HG03108 (cell line): ENCODE measurements around the gene MYO9B.
"Not testable (repeated sequence)": the region's sequence is repeated elsewhere in the genome, so short reads cannot be mapped to it uniquely, and the experiment has no call there.

Source experiments
- ATAC-seq: cut with Tn5 transposase; IDR thresholded peaks from one replicate; pipeline ENCODE4 v1.9.1; 2021; ENCODE audit warnings: moderate library complexity; ENCODE audit not compliant: unreplicated experiment

The MYO9B gene

GRCh38 chr19:17086834-17087233, 11.3 kb downstream of the MYO9B start:
- no peak for ATAC-seq

DNA sequence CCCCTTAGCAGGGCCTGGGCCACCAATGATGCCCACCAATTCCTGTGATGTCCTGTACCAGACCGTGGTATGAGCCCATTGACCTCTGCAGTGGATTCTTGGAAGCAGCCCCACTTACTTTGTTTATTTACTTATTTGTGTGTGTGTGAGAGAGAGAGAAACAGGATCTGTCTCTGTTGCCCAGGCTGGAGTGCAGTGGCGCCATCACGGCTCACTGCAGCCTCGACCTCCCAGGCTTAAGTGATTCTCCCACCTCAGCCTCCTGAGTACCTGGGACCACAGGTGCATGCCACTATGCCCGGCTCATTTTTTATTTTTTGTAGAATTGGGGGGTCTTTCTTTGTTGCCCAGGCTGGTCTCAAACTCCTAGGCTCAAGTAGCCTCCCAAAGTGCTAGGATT, 13.0 kb downstream of the MYO9B start:
- ATAC-seq = no peak

- no peak for ATAC-seq
Observed at GRCh38 chr19:17090583-17090982, 15.0 kb downstream of the MYO9B start.

DNA sequence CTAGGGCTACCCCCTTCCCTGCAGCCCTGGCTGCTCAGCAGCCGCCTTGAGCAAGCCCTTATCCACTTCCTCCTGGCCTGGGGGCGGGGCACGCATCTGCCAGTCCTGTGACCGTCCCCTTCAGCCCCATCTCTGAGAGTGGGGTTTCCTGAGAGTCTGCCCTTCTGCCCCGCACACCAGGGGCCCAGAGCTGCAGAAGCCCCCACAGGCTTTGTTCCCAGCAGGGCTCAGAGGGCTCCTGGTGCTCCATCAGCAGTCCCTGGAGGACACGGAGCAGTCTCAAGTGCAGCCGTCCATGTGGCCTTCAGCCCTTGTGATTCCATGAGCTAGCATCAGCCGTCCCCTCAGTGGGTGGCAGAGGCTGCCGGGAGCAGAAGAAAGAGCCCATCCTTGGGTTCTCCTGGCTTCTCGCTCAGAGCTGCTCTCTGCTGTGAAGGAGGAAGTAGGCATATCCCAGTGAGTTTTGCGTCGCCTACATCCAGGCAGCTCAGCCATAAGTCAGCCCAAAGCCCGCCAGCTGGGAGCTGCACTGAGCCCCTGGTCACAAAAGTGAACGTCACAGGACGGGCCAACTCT, 16.3 kb downstream of the MYO9B start:
- no peak for ATAC-seq

DNA sequence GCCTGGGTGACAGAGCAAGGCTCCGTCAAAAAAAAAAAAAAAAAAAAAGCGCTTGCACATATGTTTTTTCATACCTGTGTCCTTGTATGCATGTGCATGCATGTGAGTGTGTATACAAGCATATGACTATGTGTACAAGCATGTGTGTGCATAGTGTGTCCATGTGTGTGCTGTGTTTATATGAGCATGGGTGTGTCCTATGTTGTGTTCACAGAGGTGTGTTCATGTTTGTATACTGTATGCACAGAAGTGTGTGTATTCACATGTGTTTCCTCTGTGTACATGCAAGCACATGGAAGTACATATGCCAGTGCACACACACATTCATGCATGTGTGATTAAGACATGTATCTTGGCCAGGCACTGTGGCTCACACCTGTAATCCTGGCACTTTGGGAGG, 17.1 kb downstream of the MYO9B start:
- no peak for ATAC-seq

- ATAC-seq = not testable (repeated sequence)
Observed at GRCh38 chr19:17094694-17095093, 19.1 kb downstream of the MYO9B start.

GRCh38 chr19:17095141-17095919, 19.8 kb downstream of the MYO9B start:
- no peak for ATAC-seq

DNA sequence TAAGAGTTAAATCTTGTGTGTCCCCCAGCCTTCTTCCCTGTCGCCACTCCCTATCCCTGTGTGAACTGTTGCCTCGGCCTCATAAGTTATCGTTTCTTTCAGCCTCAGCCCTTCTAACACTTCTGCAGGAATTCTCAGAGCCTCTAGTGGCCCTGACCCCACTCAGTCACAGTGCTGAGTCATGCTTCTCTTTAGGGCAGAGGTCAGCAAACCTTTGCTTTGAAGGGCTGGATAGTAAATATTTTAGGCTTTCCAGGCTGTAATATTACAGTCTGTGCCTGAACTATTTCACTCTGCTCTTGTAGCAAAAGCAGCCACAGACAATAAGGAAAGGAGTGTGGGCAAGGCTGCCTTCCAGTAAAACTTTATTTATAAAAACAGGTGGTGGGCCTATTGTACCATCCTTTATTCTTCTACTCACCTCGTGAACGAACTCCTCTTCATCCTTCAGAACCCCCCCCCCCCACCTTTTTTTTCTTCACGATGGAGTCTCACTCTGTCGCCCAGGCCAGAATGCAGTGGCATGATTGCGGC, 22.1 kb downstream of the MYO9B start:
- no peak for ATAC-seq

- no peak for ATAC-seq
Observed at GRCh38 chr19:17098326-17098725, 22.7 kb downstream of the MYO9B start.

DNA sequence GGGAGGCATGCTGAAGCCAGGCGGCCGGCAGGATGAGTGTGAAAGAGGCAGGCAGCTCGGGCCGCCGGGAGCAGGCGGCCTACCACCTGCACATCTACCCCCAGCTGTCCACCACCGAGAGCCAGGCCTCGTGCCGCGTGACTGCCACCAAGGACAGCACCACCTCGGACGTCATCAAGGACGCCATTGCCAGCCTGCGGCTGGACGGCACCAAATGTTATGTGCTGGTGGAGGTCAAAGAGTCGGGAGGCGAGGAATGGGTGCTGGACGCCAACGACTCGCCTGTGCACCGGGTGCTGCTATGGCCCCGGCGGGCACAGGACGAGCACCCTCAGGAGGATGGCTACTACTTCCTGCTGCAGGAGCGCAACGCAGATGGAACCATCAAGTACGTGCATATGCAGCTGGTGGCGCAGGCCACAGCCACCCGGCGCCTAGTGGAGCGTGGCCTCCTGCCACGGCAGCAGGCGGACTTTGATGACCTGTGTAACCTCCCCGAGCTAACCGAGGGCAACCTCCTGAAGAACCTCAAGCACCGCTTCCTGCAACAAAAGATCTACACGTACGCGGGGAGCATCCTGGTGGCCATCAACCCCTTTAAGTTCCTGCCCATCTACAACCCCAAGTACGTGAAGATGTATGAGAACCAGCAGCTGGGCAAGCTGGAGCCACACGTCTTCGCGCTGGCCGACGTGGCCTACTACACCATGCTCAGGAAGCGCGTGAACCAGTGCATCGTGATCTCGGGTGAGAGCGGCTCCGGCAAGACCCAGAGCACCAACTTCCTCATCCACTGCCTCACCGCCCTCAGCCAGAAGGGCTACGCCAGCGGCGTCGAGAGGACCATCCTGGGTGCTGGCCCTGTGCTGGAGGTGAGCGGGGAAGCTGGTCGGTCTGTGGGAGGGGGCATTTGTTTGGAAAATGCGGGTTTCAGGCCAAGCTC, 26.4 kb downstream of the MYO9B start:
- no peak for ATAC-seq

DNA sequence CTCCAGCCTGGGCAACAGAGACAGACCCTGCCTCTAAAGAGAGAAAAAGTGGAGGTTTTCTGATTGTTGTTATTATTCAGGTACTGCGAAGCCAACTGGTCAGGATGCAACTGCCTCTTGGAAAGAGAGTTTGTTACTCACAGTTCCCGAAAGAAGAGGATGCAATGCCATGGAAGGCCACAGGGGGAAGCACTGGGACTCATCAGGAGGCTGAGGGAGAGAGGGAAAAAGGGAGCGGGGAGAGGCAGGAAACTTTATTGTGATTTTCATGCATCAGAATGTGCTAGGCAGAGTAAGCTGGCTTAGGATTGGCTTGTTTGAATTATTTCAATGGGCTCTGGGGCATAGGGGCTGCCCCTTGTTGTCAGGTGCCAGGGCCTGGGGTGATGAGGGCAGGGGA, 27.6 kb downstream of the MYO9B start:
- no peak for ATAC-seq

DNA sequence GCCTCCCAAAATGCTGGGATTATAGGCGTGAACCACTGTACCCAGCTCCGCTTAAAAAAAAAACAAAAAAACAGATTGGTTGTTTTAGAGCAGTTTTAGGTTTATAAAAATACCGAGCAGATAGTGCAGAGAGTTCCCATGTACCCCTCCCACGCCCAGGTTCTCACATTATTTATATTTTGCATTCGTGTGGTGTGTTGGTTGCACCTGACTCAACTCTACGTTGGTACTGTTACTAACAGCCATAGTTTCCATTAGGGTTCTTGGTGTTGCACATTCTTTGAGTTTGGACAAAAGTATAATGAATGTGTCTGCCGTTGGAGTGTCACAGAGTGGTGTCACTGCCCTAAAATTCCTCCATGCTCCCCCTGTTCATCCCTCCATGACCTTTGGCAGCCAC, 29.1 kb downstream of the MYO9B start:
- ATAC-seq = no peak

DNA sequence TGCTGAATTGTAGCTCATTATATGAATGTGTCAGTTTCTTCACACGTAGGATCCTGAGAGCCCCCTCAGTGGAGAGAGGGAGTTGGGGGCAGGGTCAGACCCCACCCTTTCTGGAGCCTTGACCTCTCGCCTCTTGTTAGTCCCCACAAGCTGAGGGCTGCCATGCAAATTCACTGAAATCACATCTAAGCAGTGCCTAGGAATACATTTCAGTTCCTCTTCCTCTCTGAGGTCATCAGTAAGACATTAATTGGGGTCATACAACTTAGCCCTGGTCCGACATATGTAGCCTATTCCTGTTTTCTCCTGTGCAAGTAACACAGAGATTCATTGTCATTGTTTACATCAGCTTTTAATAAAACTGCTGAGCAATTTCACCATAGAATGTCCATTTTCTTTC, 30.0 kb downstream of the MYO9B start:
- ATAC-seq = no peak

DNA sequence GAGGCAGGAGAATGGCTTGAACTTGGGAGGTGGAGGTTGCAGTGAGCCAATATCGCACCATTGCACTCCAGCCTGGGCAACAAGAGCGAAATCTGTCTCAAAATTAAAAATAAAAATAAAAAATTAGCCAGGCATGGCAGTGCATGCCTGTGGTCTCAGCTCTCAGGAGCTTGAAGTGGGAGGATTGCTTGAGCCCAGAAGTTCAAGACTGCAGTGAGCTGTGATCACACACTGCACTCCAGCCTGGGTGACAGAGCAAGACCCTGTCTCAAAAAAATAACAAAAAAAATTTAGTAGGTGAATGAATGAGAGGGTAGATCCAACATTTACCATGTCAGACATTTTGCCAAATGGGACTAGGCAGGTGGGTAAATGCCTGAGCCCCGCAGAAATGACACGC, 31.4 kb downstream of the MYO9B start:
- ATAC-seq = not testable (repeated sequence)

DNA sequence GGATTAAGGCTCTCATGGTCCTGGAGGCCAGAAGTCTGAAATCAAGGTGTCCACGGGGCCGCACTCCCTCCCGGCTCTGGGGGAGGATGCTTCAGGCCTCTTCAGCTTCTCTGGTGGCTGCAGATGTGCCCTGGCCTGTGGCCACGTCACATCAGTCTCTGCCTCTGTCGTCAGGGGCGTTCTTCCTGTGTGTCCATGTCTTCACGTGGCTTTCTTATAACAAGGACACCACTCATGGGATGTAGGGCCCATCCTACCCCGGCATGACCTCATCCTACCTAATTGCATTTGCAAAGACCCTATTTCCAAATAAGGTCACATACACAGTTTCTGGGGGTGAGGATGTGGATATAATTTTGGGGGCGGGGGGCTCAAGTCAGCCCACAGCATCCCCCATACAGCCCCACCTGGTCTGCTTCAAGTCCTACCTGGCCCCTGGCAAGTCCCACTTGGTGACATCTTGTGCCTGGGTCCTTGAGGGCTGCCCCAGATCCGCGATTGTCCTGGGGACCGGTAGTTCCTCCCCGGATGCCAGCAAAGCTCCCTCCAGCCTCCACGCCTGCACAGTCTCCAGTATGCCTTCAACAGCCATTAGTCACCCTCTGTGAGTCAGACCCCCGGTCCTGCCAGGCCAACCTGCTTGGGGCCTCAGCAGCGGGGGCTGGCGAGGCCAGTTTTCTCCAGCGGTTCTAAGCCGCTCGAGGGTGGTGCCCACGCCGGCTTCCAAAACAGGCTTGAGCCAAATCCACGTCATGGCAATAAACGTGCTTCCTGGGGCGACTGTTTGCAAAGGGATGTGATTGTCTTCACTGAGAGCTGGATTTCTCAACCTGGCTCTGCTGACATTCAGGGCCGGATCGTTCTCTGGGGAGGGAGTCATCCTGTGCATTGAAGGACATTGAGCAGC, 32.2 kb downstream of the MYO9B start:
- ATAC-seq = no peak

DNA sequence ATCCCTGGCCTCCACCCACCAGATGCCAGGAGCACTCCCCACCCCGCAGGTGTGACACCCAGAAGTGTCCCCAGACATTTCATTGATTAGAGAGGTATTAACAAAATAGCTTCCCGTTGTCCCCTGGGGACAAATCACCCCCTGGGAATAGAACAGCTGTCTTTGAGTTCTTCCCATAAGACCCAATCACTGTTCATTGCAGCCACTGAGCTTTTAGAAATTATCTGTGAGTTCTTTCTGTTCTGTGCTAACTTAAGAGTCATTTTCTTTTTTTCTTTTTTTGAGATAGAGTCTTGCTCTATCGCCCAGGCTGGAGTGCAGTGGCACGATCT, 32.8 kb downstream of the MYO9B start:
- no peak for ATAC-seq

- no peak for ATAC-seq
Observed at GRCh38 chr19:17109300-17109699, 33.7 kb downstream of the MYO9B start.

GRCh38 chr19:17109962-17110598, 34.5 kb downstream of the MYO9B start:
- ATAC-seq = no peak

- ATAC-seq = no peak
Observed at GRCh38 chr19:17110599-17110966, 35.0 kb downstream of the MYO9B start.

DNA sequence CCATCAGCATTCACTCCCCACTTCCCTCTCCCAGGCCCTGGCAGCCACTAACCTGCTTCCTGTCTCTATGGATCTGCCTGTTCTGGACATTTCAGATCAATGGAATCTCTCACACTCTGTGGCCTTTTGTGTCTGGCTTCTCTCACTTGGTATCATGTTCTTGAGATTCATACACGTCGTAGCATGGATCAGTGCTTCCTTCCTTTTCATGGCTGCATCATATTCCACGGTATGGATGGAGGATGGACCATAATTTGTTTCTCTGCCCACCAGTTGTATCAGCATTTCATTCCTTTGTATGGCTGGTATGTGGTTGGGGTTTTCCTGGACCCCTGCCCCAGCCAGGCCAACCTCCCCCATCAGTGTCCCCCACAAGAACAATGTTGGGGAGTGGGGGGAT, 36.2 kb downstream of the MYO9B start:
- ATAC-seq = no peak
